UCSD-AML1 (cell line): Measurements from ENCODE around the gene CDC25B.
A peak's percentile ranks its signal among the peaks of the same experiment; 100 is the strongest.

Experiments used
- DNase-seq: peaks from one replicate; lab custom pipeline; 2025; ENCODE audit not compliant: unreplicated experiment; lab: John Stamatoyannopoulos, UW

CDC25B gene

GRCh38 chr20:3795511-3796468, at the start of gene CDC25B:
TSS of gene CDC25B (plus strand) at chr20:3796310. CDS start at chr20:3796532, 222 bp downstream.
- peak; percentile 82 for DNase-seq

DNA sequence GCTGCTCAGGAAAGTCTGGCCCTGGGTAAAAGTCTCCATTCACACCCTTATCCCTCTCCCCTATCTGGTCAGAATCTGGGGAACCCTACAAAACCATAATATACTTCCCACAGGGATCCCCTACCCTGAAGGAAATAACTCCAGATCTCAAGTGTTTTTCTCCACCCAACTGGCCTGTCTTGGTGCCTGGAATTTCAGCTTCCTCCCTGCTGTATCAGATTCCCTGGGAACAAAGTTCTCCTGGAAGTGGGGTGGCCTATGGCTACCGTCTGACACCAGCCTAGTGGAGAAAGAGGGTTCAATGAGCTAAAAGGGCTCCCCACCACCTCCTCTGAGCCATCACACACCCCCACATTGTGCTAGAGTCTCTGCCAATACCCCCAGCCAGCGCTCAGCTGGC, 48.6 kb upstream of the CDC25B start:
- no peak for DNase-seq

DNA sequence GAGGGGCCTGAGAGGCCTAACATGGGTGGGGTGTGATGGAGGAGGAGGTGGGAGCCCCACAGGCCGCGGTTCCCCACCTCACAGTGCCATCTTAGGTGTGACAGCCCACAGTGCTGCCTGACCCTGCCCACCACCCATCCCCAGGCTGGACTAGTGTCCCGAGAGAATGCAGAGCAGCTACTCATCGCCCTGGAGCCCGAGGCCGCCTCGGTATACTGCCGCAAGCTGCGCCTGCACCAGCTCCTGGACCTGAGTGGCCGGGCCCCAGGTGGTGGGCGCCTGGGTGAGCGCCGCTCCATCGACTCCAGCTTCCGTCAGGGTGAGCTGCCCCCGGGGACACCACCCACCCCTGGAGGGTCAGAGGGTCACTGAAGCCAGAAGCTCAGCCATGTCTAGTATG, 48.0 kb upstream of the CDC25B start:
- DNase-seq, result no peak

GRCh38 chr20:3749087-3749688, 46.9 kb upstream of the CDC25B start:
- DNase-seq, result no peak

DNA sequence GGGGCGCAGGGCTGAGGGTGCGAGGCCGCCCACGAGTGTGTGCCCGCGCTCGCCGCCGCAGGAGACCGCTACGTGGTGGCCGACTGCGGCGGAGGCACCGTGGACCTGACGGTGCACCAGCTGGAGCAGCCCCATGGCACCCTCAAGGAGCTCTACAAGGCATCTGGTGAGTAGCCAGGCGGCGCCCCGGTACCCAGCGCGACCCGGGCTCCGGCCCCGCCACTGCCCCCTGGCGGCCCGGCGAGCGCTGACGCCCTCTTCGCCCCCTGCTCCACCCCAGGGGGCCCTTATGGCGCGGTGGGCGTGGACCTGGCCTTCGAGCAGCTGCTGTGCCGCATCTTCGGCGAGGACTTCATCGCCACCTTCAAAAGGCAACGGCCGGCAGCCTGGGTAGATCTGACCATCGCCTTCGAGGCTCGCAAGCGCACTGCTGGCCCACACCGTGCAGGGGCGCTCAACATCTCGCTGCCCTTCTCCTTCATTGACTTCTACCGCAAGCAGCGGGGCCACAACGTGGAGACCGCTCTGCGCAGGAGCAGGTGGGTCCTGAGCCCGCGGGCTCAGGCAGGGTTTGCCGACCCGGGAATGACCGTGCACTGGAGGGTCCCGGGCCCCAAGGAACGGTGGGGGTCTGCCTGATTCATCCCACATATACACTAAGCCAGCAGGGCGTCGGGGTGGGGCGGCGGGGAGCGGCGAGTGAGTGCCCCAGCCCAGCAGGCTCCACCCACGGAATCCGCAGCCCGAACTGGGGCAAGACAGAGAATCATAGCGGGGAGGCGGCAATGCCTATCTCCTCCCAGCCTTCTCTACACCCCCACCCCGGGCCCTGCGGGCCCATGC, 46.2 kb upstream of the CDC25B start:
- no peak for DNase-seq

GRCh38 chr20:3751305-3751674, 44.8 kb upstream of the CDC25B start:
- DNase-seq, result no peak

DNA sequence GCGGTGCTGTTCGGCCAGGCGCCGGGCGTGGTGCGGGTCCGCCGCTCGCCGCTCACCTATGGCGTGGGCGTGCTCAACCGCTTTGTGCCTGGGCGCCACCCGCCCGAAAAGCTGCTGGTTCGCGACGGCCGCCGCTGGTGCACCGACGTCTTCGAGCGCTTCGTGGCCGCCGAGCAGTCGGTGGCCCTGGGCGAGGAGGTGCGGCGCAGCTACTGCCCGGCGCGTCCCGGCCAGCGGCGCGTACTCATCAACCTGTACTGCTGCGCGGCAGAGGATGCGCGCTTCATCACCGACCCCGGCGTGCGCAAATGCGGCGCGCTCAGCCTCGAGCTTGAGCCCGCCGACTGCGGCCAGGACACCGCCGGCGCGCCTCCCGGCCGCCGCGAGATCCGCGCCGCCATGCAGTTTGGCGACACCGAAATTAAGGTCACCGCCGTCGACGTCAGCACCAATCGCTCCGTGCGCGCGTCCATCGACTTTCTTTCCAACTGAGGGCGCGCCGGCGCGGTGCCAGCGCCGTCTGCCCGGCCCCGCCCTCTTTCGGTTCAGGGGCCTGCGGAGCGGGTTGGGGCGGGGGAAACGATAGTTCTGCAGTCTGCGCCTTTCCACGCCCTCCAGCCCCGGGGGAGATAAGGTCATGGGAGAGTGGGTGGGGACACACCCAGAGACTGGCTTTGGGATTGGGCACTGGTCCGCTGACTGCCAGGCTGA, 44.3 kb upstream of the CDC25B start:
- DNase-seq, result no peak

- no peak for DNase-seq
Measured at GRCh38 chr20:3752386-3752759, 43.7 kb upstream of the CDC25B start.

DNA sequence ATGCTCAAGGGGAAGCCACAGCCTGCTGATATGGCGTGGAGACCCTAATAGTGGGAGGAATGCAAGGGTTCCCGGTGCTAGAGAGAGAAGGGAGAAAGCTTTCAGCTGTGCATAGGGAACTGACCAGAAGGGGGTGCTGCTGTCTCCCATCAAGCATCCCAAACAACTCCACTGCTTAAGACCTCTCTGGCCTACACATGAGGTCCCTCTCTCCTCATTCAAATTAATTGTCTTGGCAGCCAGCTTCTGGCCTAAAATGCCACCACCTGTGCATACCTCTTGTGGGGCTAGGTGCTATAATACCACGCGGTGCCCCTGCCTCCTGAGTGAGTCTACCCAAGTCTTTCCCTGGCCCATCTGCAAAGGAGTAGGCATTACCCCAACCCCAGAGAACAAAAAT, 43.0 kb upstream of the CDC25B start:
- DNase-seq, result peak; percentile 50

DNA sequence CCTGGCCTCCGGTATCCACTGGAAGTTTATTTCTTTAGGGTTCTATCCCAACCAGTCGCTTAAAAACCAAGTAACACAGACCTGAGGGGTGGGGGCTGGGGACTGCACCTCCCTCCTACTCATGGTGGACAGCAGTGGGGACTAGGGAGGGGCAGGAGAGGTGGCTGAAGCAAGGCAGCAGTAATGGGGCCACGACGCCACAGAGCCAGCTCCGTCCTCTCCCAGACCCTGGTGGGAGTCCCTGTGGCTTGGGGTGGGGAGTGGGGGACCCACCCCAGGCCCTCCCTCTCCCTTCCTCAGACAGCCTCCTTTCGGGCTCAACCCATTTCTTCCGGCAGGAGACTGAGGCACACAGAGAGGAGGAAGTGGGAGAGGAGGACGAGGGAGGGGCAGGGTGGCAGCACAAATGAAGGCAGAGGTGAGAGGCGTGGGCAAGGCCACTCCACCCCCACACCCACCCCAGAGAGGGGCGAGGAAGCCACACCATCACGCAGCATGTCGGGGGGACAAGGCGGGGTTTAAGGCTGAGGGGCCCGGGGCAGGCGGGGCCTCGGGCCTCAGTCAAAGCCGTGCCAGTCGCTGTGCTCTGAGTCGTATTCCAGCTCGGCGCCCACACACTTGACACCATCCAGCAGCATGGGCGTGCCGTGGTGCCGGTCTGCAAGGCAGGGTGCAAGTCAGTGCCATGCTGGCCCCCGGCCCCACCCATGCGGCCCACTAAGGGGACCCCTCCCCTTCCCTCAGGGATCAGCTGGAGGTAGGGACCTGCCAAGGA, 42.4 kb upstream of the CDC25B start:
- no peak for DNase-seq

DNA sequence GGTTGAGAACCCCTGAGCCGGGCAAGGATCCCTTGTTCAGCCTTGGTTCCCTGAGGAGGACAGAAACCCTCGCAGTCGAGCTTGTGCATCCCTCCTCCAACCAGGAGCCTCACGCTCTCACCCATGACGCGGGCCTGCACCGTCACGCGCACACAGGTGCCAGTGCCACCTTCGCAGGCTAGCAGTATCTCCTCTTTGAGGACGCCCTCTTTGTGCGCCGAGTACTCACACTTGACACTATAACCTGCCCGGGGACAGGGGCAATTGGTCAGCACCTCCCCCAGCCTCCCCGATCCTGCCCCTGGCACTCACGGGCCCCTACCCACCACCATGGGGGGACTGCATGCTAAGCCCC, 41.9 kb upstream of the CDC25B start:
- DNase-seq, result no peak

GRCh38 chr20:3755269-3755668, 40.8 kb upstream of the CDC25B start:
- no peak for DNase-seq

DNA sequence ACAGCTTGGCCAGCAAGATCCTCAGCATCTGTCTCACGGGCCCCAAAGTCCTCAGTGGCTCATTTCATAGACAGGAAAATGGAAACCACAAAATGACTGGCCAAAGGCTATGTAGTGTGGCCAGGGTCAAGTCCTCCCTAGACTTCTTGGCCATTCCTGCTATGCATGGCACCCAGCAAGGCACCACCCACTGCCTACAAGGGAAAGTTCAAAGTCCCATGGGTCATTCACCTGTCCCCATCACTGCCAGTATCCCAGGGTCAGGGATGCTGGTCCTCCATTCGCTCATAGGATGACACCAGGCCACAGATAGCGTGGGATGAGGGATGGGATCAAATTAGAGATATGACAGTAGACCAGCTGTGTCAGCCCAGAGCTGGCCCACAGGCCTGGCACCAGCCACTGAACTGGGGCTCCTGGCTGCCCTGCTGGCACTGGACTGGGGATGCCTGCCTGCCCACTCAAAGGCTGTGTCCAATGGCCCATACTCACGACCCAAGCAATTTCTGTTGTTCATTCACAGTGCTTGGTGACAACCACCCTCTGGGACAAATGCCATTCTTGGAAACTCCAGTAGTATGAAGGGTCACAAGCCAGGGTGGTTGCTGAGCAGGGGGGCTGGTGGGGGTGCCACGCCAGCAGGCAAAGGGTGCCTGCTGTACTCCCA, 40.2 kb upstream of the CDC25B start:
- no peak for DNase-seq

- DNase-seq, result no peak
Measured at GRCh38 chr20:3757268-3757667, 38.8 kb upstream of the CDC25B start.

- DNase-seq, result no peak
Measured at GRCh38 chr20:3758566-3758965, 37.5 kb upstream of the CDC25B start.

DNA sequence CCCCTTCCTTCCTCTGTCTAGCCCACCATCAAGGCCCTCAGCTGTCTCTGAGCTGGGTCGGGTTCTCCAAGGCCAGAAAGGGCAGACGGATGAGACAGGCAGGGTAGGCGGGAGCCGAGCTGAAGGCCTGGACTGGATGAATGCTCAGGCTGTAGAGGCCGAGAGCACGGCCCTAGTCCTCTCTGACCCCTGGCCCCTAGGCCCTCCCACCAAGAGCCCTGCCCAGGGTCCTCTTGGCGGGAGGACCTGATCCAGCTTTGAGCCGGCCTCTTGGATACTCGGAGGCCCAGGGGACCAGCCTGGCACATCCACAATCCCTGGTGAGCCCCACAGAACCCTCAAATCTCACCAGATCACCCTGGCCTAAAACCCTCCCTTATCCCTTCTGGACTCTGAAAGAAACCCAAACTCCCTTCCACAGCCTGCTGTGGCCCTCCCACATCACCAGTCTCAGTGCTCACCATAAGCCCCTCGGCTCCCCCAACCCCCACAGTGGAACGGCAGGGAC, 36.7 kb upstream of the CDC25B start:
- no peak for DNase-seq

DNA sequence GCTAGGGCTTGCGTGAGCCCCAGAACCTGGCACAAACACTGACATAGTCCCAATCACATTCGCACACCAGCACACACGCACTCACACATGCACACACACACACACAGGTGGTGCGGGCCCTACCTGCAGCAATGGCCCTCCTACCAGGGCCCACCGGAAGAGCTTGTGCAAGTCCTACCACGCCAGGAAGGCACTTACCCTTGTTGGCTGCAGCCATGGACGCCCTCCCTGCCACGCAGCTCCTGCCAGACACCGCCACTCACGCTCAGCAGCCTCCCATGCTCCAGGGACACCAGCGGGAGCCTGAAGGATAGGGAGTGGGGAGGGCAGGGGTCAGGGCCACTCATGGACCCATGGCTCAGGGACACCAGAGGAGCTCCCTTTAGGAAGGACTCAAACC, 36.2 kb upstream of the CDC25B start:
- DNase-seq, result no peak

DNA sequence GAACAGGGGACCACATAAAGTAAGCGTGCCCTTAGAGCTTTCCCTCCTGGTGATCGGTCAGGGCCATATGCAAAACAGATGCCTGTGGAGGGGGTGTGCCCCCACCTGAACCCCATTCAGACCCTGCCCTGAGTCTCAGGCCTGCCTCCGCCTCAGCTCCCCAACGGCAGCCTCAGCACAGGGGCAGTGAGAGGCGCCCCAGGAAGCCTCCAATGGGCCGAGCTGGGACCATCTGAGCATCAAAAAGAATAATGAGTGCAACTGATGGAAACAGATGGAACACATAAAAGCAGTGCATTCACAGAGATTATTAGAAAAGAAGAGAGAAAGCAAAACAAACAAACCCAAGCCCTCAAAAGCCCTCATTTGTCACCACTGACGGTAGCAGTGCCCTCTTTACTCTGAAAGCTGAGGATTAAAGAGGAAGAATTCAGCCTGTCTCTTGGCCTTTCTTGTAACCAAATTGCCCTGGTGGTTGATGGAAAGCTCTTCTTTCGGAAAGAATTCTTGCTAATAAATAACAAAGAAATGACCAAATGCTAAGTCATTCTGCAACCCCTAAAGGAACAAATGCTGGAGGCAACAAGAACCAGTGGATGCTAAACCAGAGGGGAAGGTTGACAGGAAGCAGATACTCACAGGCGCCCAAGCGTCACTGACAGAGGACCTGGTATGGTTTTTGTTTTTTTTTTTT, 35.3 kb upstream of the CDC25B start:
- DNase-seq, result no peak
